GM19463 (cell line): ENCODE results near the gene CITED2.
"Not testable (repeated sequence)": the region's sequence is repeated elsewhere in the genome, so short reads cannot be mapped to it uniquely, and the experiment has no call there.

Experiments used
- ATAC-seq: cut with Tn5 transposase; IDR thresholded peaks from one replicate; pipeline ENCODE4 v1.9.1; 2021; ENCODE audit warnings: mild to moderate bottlenecking, moderate library complexity; ENCODE audit not compliant: unreplicated experiment

Gene CITED2

GRCh38 chr6:139367810-139368351 lies 6.6 kb downstream of the CITED2 start:
- ATAC-seq = no peak

GRCh38 chr6:139364982-139365379 lies 9.5 kb downstream of the CITED2 start:
- no peak for ATAC-seq

GRCh38 chr6:139364302-139364981 lies 10.0 kb downstream of the CITED2 start:
- no peak for ATAC-seq

GRCh38 chr6:139363797-139364196 lies 10.7 kb downstream of the CITED2 start:
- not testable (repeated sequence) for ATAC-seq

GRCh38 chr6:139363123-139363522 lies 11.3 kb downstream of the CITED2 start:
- ATAC-seq = not testable (repeated sequence)

- no peak for ATAC-seq
Measured at GRCh38 chr6:139361211-139361610, 13.2 kb downstream of the CITED2 start.

GRCh38 chr6:139356924-139357323 lies 17.5 kb downstream of the CITED2 start:
- ATAC-seq = no peak

GRCh38 chr6:139355777-139356445 lies 18.5 kb downstream of the CITED2 start:
- no peak for ATAC-seq

GRCh38 chr6:139355172-139355571 lies 19.3 kb downstream of the CITED2 start:
- ATAC-seq = peak; percentile 81

GRCh38 chr6:139354189-139354588 lies 20.3 kb downstream of the CITED2 start:
- ATAC-seq = no peak

GRCh38 chr6:139349464-139350020 lies 24.9 kb downstream of the CITED2 start:
- no peak for ATAC-seq

- no peak for ATAC-seq
Measured at GRCh38 chr6:139346392-139346791, 28.1 kb downstream of the CITED2 start.

- ATAC-seq = no peak
Measured at GRCh38 chr6:139344186-139344963, 30.1 kb downstream of the CITED2 start.

- ATAC-seq = no peak
Measured at GRCh38 chr6:139343052-139343750, 31.2 kb downstream of the CITED2 start.

- ATAC-seq = no peak
Measured at GRCh38 chr6:139341060-139341459, 33.4 kb downstream of the CITED2 start.

GRCh38 chr6:139338795-139339194 lies 35.7 kb downstream of the CITED2 start:
- ATAC-seq = no peak

- no peak for ATAC-seq
Measured at GRCh38 chr6:139337830-139338229, 36.6 kb downstream of the CITED2 start.

- ATAC-seq = no peak
Measured at GRCh38 chr6:139337001-139337400, 37.4 kb downstream of the CITED2 start.

- peak; percentile 87 for ATAC-seq
Measured at GRCh38 chr6:139336488-139336887, 38.0 kb downstream of the CITED2 start.

GRCh38 chr6:139335447-139336210 lies 38.8 kb downstream of the CITED2 start:
- ATAC-seq = no peak
